Activated naive CD4-positive, alpha-beta T cell (primary cell): ENCODE results near the gene ERC1.

ENCODE experiments used
- DNase-seq, 4 experiments: peaks; one replicate each; lab custom pipeline; 2025; lab: John Stamatoyannopoulos, UW

The ERC1 gene

GRCh38 chr12:1488908-1489381 lies 497.9 kb downstream of the ERC1 start:
- DNase-seq = peak in 1 of 4 experiments; percentile 8

GRCh38 chr12:1491983-1492697 lies 501.1 kb downstream of the ERC1 start:
- no peak for DNase-seq

GRCh38 chr12:1493781-1494565 lies 502.9 kb downstream of the ERC1 start:
- DNase-seq = no peak

- no peak for DNase-seq
These were observed 503.8 kb downstream of the ERC1 start for GRCh38 chr12:1494856-1495255.

- DNase-seq = no peak
These were observed 505.3 kb downstream of the ERC1 start for GRCh38 chr12:1496162-1496900.

GRCh38 chr12:1497161-1497560 lies 506.1 kb downstream of the ERC1 start:
- no peak for DNase-seq

- no peak for DNase-seq
These were observed 507.2 kb downstream of the ERC1 start for GRCh38 chr12:1498199-1498740.

GRCh38 chr12:1499351-1499750 lies 508.3 kb downstream of the ERC1 start:
- no peak for DNase-seq

- DNase-seq = no peak
These were observed 509.2 kb downstream of the ERC1 start for GRCh38 chr12:1500095-1500801.

GRCh38 chr12:1501001-1501400 lies 510.0 kb downstream of the ERC1 start:
- DNase-seq = no peak

- DNase-seq = no peak
These were observed 510.8 kb downstream of the ERC1 start for GRCh38 chr12:1501695-1502378.

- no peak for DNase-seq
These were observed 511.3 kb downstream of the ERC1 start for GRCh38 chr12:1502379-1502720.

- no peak for DNase-seq
These were observed 511.8 kb downstream of the ERC1 start for GRCh38 chr12:1502831-1503230.

- no peak for DNase-seq
These were observed 512.3 kb downstream of the ERC1 start for GRCh38 chr12:1503281-1503711.

GRCh38 chr12:1504304-1504894 lies 513.4 kb downstream of the ERC1 start:
- DNase-seq = no peak

GRCh38 chr12:1504895-1505311 lies 513.9 kb downstream of the ERC1 start:
- no peak for DNase-seq

GRCh38 chr12:1505576-1505975 lies 514.6 kb downstream of the ERC1 start:
- DNase-seq = no peak

GRCh38 chr12:1507308-1507707 lies 516.3 kb downstream of the ERC1 start:
- DNase-seq = no peak

GRCh38 chr12:1509413-1510052 lies 518.5 kb downstream of the ERC1 start:
- no peak for DNase-seq
